Urinary bladder (tissue), 4 donors: Measurements from ENCODE around the gene SLC44A2. TPM values are rescaled to one million over a fixed set of nuclear protein-coding genes. Genes with fewer than 3 reads are reported as not detected.
"Not testable (repeated sequence)": the region's sequence is repeated elsewhere in the genome, so short reads cannot be mapped to it uniquely, and the experiment has no call there.

Experiments
- DNase-seq: peaks from one replicate; pipeline ENCODE4 v3.0.0-alpha.2; 2015; ENCODE audit errors: extremely low spot score
- H3K27ac ChIP-seq: one replicate; pipeline ENCODE4 v1.5.1; 2013; ENCODE audit warnings: low read depth, mild to moderate bottlenecking, moderate library complexity
- H3K36me3 ChIP-seq: one replicate; pipeline ENCODE4 v1.6.1; 2013; ENCODE audit warnings: mild to moderate bottlenecking, moderate library complexity; ENCODE audit not compliant: insufficient read depth
- H3K4me1 ChIP-seq: one replicate; pipeline ENCODE4 v1.6.1; 2013; ENCODE audit warnings: mild to moderate bottlenecking, moderate library complexity; ENCODE audit not compliant: insufficient read depth
- H3K4me3 ChIP-seq: one replicate; pipeline ENCODE4 v1.5.1; 2013; ENCODE audit warnings: low read depth, low read length
- WGBS: extraction: QIAGEN DNeasy Blood & Tissue Kit; methylation state at CpG from one replicate; pipeline ENCODE4 v1.1.7; 2013; 5-methylcytosine and 5-hydroxymethylcytosine counted together
- polyA plus RNA-seq: library from polyadenylated mRNA; stranded (reverse); fragments of 200-250 nt; gene quantifications from one replicate; pipeline ENCODE4 v1.2.3, GENCODE V29; 2013
- total RNA-seq: library from RNA; depleted of rRNA; stranded (reverse); fragments of >200 nt; gene quantifications from one replicate; pipeline ENCODE4 v1.2.3, GENCODE V29; 2014
- donor health status: healthy with polysubstance abuse.
- donor health status: healthy.

The SLC44A2 gene
- total and polyA plus RNA-seq, 2 donors = 40.7 to 76.5 TPM

GRCh38 chr19:10646456-10647159 is 21.3 kb downstream of the SLC44A2 start:
- no peak for DNase-seq
- Histone ChIP-seq H3K4me3 (no peak overlapping the region), H3K27ac (no peak overlapping the region)

GRCh38 chr19:10648360-10648759 is 23.0 kb downstream of the SLC44A2 start:
- peaks cover under 1% of the 10 kb centered on the region for H3K36me3 ChIP-seq
- no peaks in the 10 kb centered on the region for H3K4me1 ChIP-seq
- 91% methylated on average over 4 of the region's 4 CpGs for whole genome bisulfite sequencing
- H3K27ac ChIP-seq = no peak overlapping the region
- H3K4me3 ChIP-seq = no peak overlapping the region
- DNase-seq = no peak

More at GRCh38 chr19:10646456-10647159, 21.3 kb downstream of the SLC44A2 start:
- WGBS = 68% methylated on average over 12 of the region's 12 CpGs
- Histone ChIP-seq H3K4me1 (no peaks in the 10 kb centered on the region), H3K36me3 (peaks cover 3% of the 10 kb centered on the region)

GRCh38 chr19:10651851-10652250 is 26.5 kb downstream of the SLC44A2 start:
- Histone ChIP-seq H3K4me3 (no peak overlapping the region), H3K27ac (no peak overlapping the region), H3K4me1 (no peaks in the 10 kb centered on the region), H3K36me3 (no peaks in the 10 kb centered on the region)
- DNase-seq = no peak
- 66% methylated on average over 4 of the region's 4 CpGs for WGBS

- Histone ChIP-seq H3K4me1 (no peaks in the 10 kb centered on the region), H3K27ac (peak overlapping the region; percentile 94), H3K4me3 (peak overlapping the region; percentile 59), H3K36me3 (no peaks in the 10 kb centered on the region)
- DNase-seq = no peak
- WGBS = under 1% methylated on average over 18 of the region's 18 CpGs
Measured at GRCh38 chr19:10653482-10653731, 28.1 kb downstream of the SLC44A2 start.

GRCh38 chr19:10653732-10654609 is 28.6 kb downstream of the SLC44A2 start, which contains the start of gene ILF3:
ILF3 (plus strand) TSS chr19:10654346; CDS start chr19:10670606, 16,260 bp downstream.
- Histone ChIP-seq H3K36me3 (no peaks in the 10 kb centered on the region), H3K27ac (peak within 1 kb of the TSS; percentile 94), H3K4me3 (peak within 1 kb of the TSS; percentile 95), H3K4me1 (no peaks in the 10 kb centered on the region)
- peak; percentile 100 for DNase-seq
- under 1% methylated on average over 90 of the region's 91 CpGs for WGBS

GRCh38 chr19:10654610-10655456 is 29.5 kb downstream of the SLC44A2 start:
- no peaks in the 10 kb centered on the region for H3K36me3 ChIP-seq
- no peaks in the 10 kb centered on the region for H3K4me1 ChIP-seq
- under 1% methylated on average over 73 of the region's 73 CpGs for WGBS
- H3K27ac ChIP-seq = peak overlapping the region; percentile 94
- no peak for DNase-seq
- H3K4me3 ChIP-seq = peak overlapping the region; percentile 95

- peak overlapping the region; percentile 95 for H3K4me3 ChIP-seq
- no peaks in the 10 kb centered on the region for H3K36me3 ChIP-seq
- no peak overlapping the region for H3K27ac ChIP-seq
- 5% methylated on average over 16 of the region's 16 CpGs for WGBS
- no peaks in the 10 kb centered on the region for H3K4me1 ChIP-seq
- no peak for DNase-seq
Measured at GRCh38 chr19:10655457-10656312, 30.3 kb downstream of the SLC44A2 start.

- Histone ChIP-seq H3K36me3 (no peaks in the 10 kb centered on the region), H3K4me3 (no peak overlapping the region), H3K27ac (no peak overlapping the region), H3K4me1 (no peaks in the 10 kb centered on the region)
- 81% methylated on average over 5 of the region's 5 CpGs for WGBS
- DNase-seq = no peak
Measured at GRCh38 chr19:10660346-10660745, 35.0 kb downstream of the SLC44A2 start.

GRCh38 chr19:10661946-10662345 is 36.6 kb downstream of the SLC44A2 start:
- no peak overlapping the region for H3K4me3 ChIP-seq
- no peak overlapping the region for H3K27ac ChIP-seq
- DNase-seq = no peak
- H3K4me1 ChIP-seq = no peaks in the 10 kb centered on the region
- WGBS = 88% methylated on average over 1 of the region's 1 CpG
- no peaks in the 10 kb centered on the region for H3K36me3 ChIP-seq

- WGBS = 59% methylated on average over 14 of the region's 14 CpGs
- Histone ChIP-seq H3K4me1 (no peaks in the 10 kb centered on the region), H3K27ac (no peak overlapping the region), H3K36me3 (no peaks in the 10 kb centered on the region), H3K4me3 (no peak overlapping the region)
- DNase-seq = no peak
Measured at GRCh38 chr19:10662384-10663251, 37.3 kb downstream of the SLC44A2 start.

GRCh38 chr19:10663252-10663563 is 37.9 kb downstream of the SLC44A2 start:
- 87% methylated on average over 16 of the region's 16 CpGs for WGBS
- DNase-seq, H3K36me3 ChIP-seq, H3K27ac ChIP-seq, H3K4me3 ChIP-seq, H3K4me1 ChIP-seq: not testable (repeated sequence)

GRCh38 chr19:10667867-10668266 is 42.5 kb downstream of the SLC44A2 start:
- no peak for DNase-seq
- Histone ChIP-seq H3K4me3 (no peak overlapping the region), H3K36me3 (no peaks in the 10 kb centered on the region), H3K4me1 (peaks cover 4% of the 10 kb centered on the region), H3K27ac (no peak overlapping the region)
- WGBS = 74% methylated on average over 6 of the region's 6 CpGs
